ENCODE measurements around the gene PARP8.

The PARP8 gene

GRCh38 chr5:50853151-50853550 lies 186.7 kb downstream of the PARP8 start:
- H3K36me3 Mint-ChIP-seq (ENCODE audit: low read depth) = no peaks in the 10 kb centered on the region
- no peaks in the 10 kb centered on the region for H3K9me3 Mint-ChIP-seq
- no peak overlapping the region for H3K4me3 Mint-ChIP-seq
- H3K27me3 Mint-ChIP-seq = no peaks in the 10 kb centered on the region
- H3K4me1 Mint-ChIP-seq (ENCODE audit: low read depth) = peaks cover 26% of the 10 kb centered on the region
- H3K27ac Mint-ChIP-seq = no peak overlapping the region

- peaks cover 26% of the 10 kb centered on the region for H3K4me1 Mint-ChIP-seq (ENCODE audit: low read depth)
- H3K36me3 Mint-ChIP-seq (ENCODE audit: low read depth) = no peaks in the 10 kb centered on the region
- H3K27ac Mint-ChIP-seq = no peak overlapping the region
Measured at GRCh38 chr5:50854082-50854481, 187.6 kb downstream of the PARP8 start.

DNA sequence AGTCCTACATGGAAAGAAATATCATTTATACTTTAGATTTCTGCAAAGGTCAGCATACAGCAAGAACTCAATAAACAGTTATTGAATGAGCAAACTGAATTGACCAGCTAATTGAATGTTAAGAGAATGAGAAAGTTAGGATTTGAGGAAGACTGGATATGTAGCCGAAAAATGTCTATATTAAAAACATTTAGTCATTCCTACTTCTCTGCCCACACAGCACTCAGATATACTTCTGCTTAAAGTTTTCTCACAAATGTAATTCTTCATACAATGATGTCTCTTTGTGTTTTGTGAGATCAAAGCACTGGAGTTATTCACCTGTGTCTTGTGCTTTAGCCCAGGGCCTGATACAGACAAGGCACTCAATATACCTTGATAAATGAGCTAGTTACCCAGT lies 188.6 kb downstream of the PARP8 start:
- Mint-ChIP-seq H3K9me3 (peaks cover under 1% of the 10 kb centered on the region), H3K27me3 (peaks cover 4% of the 10 kb centered on the region), H3K4me3 (no peak overlapping the region), H3K36me3 (ENCODE audit: low read depth) (no peaks in the 10 kb centered on the region), H3K27ac (no peak overlapping the region), H3K4me1 (ENCODE audit: low read depth) (peaks cover 26% of the 10 kb centered on the region)

More at GRCh38 chr5:50854082-50854481, 187.6 kb downstream of the PARP8 start:
- Mint-ChIP-seq H3K27me3 (no peaks in the 10 kb centered on the region), H3K4me3 (no peak overlapping the region), H3K9me3 (no peaks in the 10 kb centered on the region)

DNA sequence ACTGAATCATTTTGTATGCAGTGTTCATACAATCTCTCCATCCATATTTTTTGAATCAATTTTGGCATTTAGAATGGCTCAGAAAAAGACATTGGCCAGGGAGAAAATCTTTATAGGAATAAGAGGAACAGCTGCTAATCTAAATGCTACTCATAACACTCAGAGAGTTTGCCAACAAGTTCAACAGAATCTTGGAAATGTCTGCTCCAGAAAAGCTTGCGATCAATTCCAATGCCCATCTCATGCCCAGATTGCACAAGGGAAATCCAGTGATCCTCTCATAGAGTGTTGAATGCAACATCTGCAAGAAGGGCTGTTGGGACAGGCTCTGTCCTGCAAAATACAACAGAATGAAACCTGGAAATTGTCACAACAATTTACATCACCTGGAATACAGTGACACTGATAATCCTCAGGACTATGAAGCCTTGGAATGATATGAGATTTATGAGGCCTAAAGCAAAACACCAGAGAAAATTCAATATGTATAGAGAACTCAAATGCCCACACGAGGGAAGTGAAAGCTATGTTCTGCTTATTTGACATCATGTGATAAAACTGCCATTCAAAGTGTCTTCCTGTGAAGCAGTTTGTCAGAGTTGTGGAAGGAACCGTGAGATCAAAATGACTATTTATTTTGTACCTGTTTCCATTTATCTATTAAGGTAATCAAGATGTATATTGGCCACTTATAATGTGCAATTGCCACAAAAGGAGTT lies 190.1 kb downstream of the PARP8 start:
- Mint-ChIP-seq H3K4me3 (no peak overlapping the region), H3K27ac (no peak overlapping the region), H3K9me3 (peaks cover 5% of the 10 kb centered on the region), H3K36me3 (ENCODE audit: low read depth) (no peaks in the 10 kb centered on the region), H3K27me3 (peaks cover 8% of the 10 kb centered on the region), H3K4me1 (ENCODE audit: low read depth) (peaks cover 26% of the 10 kb centered on the region)

GRCh38 chr5:50863534-50864170 lies 197.2 kb downstream of the PARP8 start:
- H3K4me1 Mint-ChIP-seq (ENCODE audit: low read depth) = no peaks in the 10 kb centered on the region
- no peak overlapping the region for H3K4me3 Mint-ChIP-seq
- H3K36me3 Mint-ChIP-seq (ENCODE audit: low read depth) = no peaks in the 10 kb centered on the region
- H3K27me3 Mint-ChIP-seq = peaks cover 35% of the 10 kb centered on the region
- H3K27ac Mint-ChIP-seq = no peak overlapping the region
- H3K9me3 Mint-ChIP-seq = peaks cover 5% of the 10 kb centered on the region

GRCh38 chr5:50864466-50864865 lies 198.0 kb downstream of the PARP8 start:
- Mint-ChIP-seq H3K27me3 (peaks cover 41% of the 10 kb centered on the region), H3K27ac (no peak overlapping the region), H3K9me3 (peaks cover 5% of the 10 kb centered on the region), H3K4me1 (ENCODE audit: low read depth) (no peaks in the 10 kb centered on the region), H3K36me3 (ENCODE audit: low read depth) (no peaks in the 10 kb centered on the region), H3K4me3 (no peak overlapping the region)

- Mint-ChIP-seq H3K36me3 (ENCODE audit: low read depth) (no peaks in the 10 kb centered on the region), H3K4me3 (no peak overlapping the region), H3K27me3 (peaks cover 43% of the 10 kb centered on the region), H3K9me3 (no peaks in the 10 kb centered on the region), H3K4me1 (ENCODE audit: low read depth) (no peaks in the 10 kb centered on the region), H3K27ac (no peak overlapping the region)
Measured at GRCh38 chr5:50866415-50866814, 200.0 kb downstream of the PARP8 start.

- no peaks in the 10 kb centered on the region for H3K9me3 Mint-ChIP-seq
- no peak overlapping the region for H3K27ac Mint-ChIP-seq
- H3K36me3 Mint-ChIP-seq (ENCODE audit: low read depth) = no peaks in the 10 kb centered on the region
- no peak overlapping the region for H3K4me3 Mint-ChIP-seq
- H3K4me1 Mint-ChIP-seq (ENCODE audit: low read depth) = no peaks in the 10 kb centered on the region
- H3K27me3 Mint-ChIP-seq = peaks cover 43% of the 10 kb centered on the region
Measured at GRCh38 chr5:50867140-50867539, 200.7 kb downstream of the PARP8 start.

- Mint-ChIP-seq H3K9me3 (peaks cover 4% of the 10 kb centered on the region), H3K36me3 (ENCODE audit: low read depth) (no peaks in the 10 kb centered on the region), H3K4me3 (no peak overlapping the region), H3K27ac (no peak overlapping the region), H3K4me1 (ENCODE audit: low read depth) (peaks cover 6% of the 10 kb centered on the region), H3K27me3 (peaks cover 24% of the 10 kb centered on the region)
Measured at GRCh38 chr5:50873595-50874277, 207.3 kb downstream of the PARP8 start.

DNA sequence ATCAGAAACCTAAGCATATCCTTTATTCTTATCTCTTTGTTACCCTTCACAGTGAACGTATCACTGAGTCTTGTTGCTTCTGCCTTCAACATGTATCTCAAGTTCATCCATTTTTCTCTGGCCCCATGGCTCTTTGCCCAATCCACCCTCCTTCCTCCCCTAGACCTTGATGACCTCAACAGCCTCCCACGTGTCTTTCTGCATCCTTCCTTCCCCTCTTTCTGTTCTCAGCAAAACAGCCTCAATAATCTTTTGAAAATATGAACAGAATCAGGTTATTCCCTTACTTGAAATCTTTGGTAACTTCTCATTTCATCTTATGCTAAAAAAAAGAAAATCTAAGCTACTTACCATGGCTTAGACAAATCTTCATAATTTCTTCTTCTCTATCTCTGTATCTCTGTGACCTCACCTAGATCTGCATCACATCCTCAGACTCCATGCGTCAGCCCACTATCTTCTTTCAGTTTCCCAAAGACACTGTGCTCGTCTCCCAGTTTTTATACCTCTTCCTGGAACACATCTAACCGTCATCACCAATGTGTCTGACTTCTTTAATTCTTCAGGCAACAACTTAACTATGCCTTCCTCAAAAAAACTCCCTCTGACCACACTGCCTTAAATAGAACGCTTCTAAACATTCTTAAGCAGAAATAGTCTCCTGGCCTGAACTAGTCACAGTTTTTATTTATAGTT lies 208.0 kb downstream of the PARP8 start:
- no peaks in the 10 kb centered on the region for H3K36me3 Mint-ChIP-seq (ENCODE audit: low read depth)
- peaks cover 19% of the 10 kb centered on the region for H3K27me3 Mint-ChIP-seq
- no peak overlapping the region for H3K27ac Mint-ChIP-seq
- H3K4me1 Mint-ChIP-seq (ENCODE audit: low read depth) = peaks cover 6% of the 10 kb centered on the region
- H3K4me3 Mint-ChIP-seq = no peak overlapping the region
- peaks cover 4% of the 10 kb centered on the region for H3K9me3 Mint-ChIP-seq

DNA sequence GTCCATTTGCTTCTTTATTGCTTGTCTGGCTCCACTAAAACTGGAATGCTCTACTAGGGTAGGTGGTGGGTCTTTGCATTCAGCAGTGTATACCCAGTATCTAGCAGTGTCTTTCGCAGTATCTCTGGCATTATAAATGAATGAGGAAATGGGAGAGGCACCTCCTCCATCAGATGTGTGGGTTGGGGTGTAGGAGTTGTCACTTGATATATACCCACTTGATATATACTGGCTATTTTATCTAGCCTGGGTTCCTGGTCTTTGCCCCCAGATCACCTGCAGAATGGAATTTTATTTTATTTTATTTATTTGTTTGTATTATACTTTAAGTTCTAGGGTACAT lies 208.5 kb downstream of the PARP8 start:
- Mint-ChIP-seq H3K27me3 (peaks cover 16% of the 10 kb centered on the region), H3K27ac (no peak overlapping the region), H3K36me3 (ENCODE audit: low read depth) (no peaks in the 10 kb centered on the region), H3K4me1 (ENCODE audit: low read depth) (peaks cover 6% of the 10 kb centered on the region), H3K4me3 (no peak overlapping the region), H3K9me3 (peaks cover 4% of the 10 kb centered on the region)

DNA sequence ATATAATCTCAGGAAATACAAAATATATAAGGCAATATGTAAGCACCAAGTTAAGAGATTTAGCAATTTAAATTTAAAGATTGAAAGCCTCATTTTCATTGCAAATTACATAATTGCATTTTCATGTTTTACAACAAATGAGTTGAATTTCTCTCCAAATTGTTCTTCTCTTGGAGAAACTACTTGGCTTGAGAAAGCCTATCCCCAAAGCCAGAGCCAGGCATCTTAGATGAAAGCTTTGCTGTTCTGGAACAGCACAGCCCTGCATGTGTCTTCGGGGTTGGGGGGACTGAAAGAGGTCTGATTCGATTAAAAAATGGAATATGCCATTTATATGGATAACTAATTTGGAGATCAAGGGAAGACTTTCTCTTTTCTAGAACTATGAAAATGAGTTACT lies 212.0 kb downstream of the PARP8 start:
- no peak overlapping the region for H3K27ac Mint-ChIP-seq
- H3K4me1 Mint-ChIP-seq (ENCODE audit: low read depth) = peaks cover 6% of the 10 kb centered on the region
- H3K27me3 Mint-ChIP-seq = peaks cover 7% of the 10 kb centered on the region
- no peak overlapping the region for H3K4me3 Mint-ChIP-seq
- no peaks in the 10 kb centered on the region for H3K36me3 Mint-ChIP-seq (ENCODE audit: low read depth)
- peaks cover 4% of the 10 kb centered on the region for H3K9me3 Mint-ChIP-seq

DNA sequence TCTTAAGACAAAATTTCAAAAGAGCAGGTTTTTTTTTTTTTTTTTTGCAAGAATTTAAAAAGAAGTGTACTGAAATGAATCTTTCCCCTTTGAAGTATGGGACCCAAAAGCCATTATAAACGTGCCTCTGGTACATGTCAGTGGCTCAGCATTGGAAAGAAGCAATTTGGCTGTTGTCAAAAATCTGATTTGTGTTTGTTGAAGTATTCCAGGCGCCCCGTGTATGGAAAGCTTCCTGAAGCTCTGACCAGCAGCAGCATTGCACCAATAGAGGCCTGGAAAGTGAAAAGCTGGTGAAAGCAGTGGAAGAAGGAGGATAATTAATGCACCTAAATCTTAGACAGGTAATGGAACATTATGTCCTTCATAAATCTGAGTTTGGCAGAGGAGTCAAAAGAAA lies 215.0 kb downstream of the PARP8 start:
- H3K27ac Mint-ChIP-seq = no peak overlapping the region
- H3K36me3 Mint-ChIP-seq (ENCODE audit: low read depth) = no peaks in the 10 kb centered on the region
- peaks cover 7% of the 10 kb centered on the region for H3K27me3 Mint-ChIP-seq

DNA sequence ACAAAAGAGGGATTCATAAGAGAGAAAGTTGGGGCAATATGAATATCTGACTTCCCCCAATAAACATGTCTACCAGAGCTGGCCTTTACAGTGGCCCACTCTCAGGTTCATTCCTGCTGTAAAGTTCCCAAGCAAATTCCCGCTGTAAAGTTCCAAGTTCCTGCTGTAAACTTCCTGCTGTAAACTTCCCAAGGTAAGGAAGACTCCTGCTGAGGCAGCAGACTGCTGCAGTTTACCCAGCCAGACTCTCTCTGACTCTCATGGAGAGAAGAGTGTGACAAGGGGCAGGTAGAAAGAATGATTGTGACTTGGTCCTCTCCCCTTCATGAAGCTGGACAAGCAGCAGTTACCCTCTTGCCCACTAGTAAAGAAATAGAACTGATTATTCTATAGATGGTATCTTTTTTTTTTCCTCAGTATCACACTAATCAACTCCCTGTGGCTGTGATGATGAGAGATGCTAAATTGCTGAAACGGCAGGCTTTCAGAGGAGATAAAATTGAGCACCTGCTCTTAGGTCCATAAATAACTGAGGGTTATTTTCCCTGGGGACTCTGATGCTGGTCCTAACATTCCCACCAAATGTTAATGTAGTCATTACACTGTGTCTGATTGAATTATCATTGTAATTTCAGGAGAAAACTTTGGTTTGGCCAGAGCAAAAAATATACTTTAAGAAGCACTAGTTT lies 220.4 kb downstream of the PARP8 start:
- H3K4me1 Mint-ChIP-seq (ENCODE audit: low read depth) = no peaks in the 10 kb centered on the region
- peaks cover 6% of the 10 kb centered on the region for H3K27me3 Mint-ChIP-seq
- no peak overlapping the region for H3K4me3 Mint-ChIP-seq
- no peaks in the 10 kb centered on the region for H3K36me3 Mint-ChIP-seq (ENCODE audit: low read depth)
- H3K9me3 Mint-ChIP-seq = no peaks in the 10 kb centered on the region
- no peak overlapping the region for H3K27ac Mint-ChIP-seq

More for the DNA sequence above, 215.0 kb downstream of the PARP8 start:
- Mint-ChIP-seq H3K4me3 (no peak overlapping the region), H3K9me3 (no peaks in the 10 kb centered on the region), H3K4me1 (ENCODE audit: low read depth) (no peaks in the 10 kb centered on the region)

All from stimulated activated naive CD8-positive, alpha-beta T cell treated with anti-CD3 and anti-CD28 coated beads, Interleukin-15, Interleukin-2, amounts not matched to agents 100 ng/mL and 50 ng/mL, for 24 hours (primary cell).